Memory B cell (primary cell): ENCODE results near the gene NR2C2AP.

Source experiments
- ATAC-seq: fragments of 150-1000 bp; cut with Tn5 transposase; 2 replicates; pipeline ENCODE4 v1.10.0; 2021; ENCODE audit warnings: low read depth, mild to moderate bottlenecking, moderate library complexity
- DNase-seq, 2 donors: peaks; one replicate each; pipeline ENCODE4 v3.0.0; 2022; ENCODE audit warnings: low spot score in 2 of 2
- H3K27ac Mint-ChIP-seq: one replicate; pipeline ENCODE4 v1.8.0; 2022; ENCODE audit warnings: mild to moderate bottlenecking, moderate library complexity, mixed read lengths
- H3K27me3 Mint-ChIP-seq: one replicate; pipeline ENCODE4 v1.8.0; 2022; ENCODE audit warnings: mixed read lengths
- H3K36me3 Mint-ChIP-seq: one replicate; pipeline ENCODE4 v1.8.0; 2022; ENCODE audit warnings: mild to moderate bottlenecking, mixed read lengths
- H3K4me1 Mint-ChIP-seq: one replicate; pipeline ENCODE4 v1.8.0; 2022; ENCODE audit warnings: mixed read lengths
- H3K4me3 Mint-ChIP-seq: one replicate; pipeline ENCODE4 v1.8.0; 2022; ENCODE audit warnings: mild to moderate bottlenecking, moderate library complexity, mixed read lengths
- H3K9me3 Mint-ChIP-seq: one replicate; pipeline ENCODE4 v1.8.0; 2022; ENCODE audit warnings: mixed read lengths

NR2C2AP gene, protein sequence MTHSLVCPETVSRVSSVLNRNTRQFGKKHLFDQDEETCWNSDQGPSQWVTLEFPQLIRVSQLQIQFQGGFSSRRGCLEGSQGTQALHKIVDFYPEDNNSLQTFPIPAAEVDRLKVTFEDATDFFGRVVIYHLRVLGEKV

DNA sequence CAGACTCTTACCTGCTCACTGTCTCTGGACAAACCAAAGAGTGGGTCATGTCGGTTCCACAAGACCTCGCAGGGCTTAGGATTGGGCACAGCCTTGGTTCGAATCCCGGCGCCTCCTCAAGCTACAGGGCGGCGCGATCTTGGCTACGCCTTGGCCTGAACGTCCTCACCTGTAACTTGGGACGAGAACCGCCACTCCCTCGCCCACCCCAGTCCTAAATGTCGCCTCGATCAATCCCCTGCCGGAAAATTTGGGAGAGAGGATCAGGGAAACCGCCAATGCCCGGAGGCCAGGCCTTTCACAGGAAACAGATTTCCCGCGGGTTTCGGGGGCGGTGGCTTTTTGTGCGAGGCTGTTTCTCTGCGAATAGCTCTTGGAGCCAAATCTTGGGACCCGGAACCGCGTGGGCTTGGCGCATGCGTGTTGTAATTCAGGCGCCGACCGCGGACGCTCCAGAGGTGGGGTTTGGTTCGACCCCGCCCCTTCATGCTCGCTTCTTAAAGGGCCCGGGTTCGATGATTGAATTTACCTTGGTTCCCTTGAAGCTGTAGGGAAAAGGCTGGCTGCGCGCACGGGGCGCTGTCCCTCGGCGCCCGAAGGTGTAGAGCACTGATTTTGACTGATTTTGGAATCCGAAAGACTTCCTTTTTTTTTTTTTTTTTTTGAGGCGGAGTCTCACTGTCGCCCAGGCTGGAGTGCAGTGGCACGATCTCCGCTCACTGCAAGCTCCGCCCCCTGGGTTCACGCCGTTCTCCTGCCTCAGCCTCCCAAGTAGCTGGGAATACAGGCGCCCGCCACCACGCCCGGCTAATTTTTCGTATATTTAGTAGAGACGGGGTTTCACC, at the start of gene NR2C2AP:
Gene NR2C2AP (minus strand): TSS at position 403 of the 845 bp plus-strand sequence. CDS start 354 bp downstream, at position 49.
- peaks cover 4% of the 10 kb centered on the region for H3K9me3 Mint-ChIP-seq
- H3K27me3 Mint-ChIP-seq: peaks cover 12% of the 10 kb centered on the region
- peaks cover 19% of the 10 kb centered on the region for H3K4me1 Mint-ChIP-seq
- peaks cover 6% of the 10 kb centered on the region for H3K36me3 Mint-ChIP-seq
- H3K4me3 Mint-ChIP-seq: peak within 1 kb of the TSS; percentile 90
- ATAC-seq (peak; percentile 92), DNase-seq (peak; percentile 79 to 85)
- peak within 1 kb of the TSS; percentile 85 for H3K27ac Mint-ChIP-seq

DNA sequence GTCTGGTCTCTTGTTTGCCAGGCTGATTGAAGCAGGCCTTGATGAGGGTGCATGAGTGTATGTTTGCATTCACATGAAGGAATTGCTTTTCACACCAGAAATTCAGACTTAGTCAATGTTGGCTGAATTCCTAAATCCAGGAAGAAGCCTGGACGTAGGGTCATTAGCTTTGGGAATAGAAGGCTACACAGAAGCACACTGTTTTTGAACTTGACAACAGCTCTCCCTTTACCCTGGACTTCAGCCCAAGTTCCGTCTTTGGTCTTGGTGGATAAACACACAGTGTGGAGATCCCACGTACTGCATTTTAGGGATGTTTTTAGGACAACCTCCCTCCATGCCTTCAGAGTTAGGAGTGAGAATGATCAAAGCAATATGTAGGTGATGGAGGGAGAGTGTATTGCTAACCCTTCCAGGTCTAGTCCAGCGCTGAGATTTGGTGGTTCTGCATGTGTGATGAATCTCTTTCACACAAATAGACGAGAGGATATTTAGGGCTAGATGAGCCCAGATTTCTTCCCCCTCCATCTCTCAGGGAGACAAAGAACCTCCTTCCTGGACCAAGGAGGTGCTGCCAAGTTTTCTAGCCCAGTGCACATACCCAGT, 47.1 kb upstream of the NR2C2AP start:
- ATAC-seq (no peak), DNase-seq (no peak)
- H3K36me3 Mint-ChIP-seq: peaks cover 2% of the 10 kb centered on the region
- no peaks in the 10 kb centered on the region for H3K4me1 Mint-ChIP-seq
- no peaks in the 10 kb centered on the region for H3K9me3 Mint-ChIP-seq
- H3K27ac Mint-ChIP-seq: no peak overlapping the region
- H3K27me3 Mint-ChIP-seq: peaks cover 32% of the 10 kb centered on the region
- no peak overlapping the region for H3K4me3 Mint-ChIP-seq

DNA sequence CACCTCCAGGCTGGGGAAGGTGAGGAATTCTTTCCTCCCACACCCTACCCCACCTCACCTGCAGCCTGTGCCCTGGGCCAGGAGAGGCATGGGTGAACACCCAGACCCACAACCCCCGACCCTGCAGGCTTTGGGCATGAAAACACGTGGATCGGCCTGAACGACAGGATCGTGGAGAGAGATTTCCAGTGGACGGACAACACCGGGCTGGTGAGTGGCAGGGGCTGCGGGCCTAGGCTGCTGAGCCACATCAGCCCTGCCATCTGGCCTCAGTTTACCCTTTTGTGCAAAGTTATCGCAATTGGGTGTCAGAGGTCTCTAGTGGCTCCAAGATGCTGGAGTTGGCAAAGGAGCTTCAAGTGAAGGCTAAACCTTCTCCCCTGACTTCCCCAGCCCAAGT, 37.3 kb upstream of the NR2C2AP start:
- peaks cover 4% of the 10 kb centered on the region for H3K9me3 Mint-ChIP-seq
- H3K27me3 Mint-ChIP-seq: peaks cover 21% of the 10 kb centered on the region
- peaks cover 2% of the 10 kb centered on the region for H3K36me3 Mint-ChIP-seq
- ATAC-seq (no peak), DNase-seq (no peak)
- H3K27ac Mint-ChIP-seq: no peak overlapping the region
- H3K4me1 Mint-ChIP-seq: no peaks in the 10 kb centered on the region
- H3K4me3 Mint-ChIP-seq: no peak overlapping the region

DNA sequence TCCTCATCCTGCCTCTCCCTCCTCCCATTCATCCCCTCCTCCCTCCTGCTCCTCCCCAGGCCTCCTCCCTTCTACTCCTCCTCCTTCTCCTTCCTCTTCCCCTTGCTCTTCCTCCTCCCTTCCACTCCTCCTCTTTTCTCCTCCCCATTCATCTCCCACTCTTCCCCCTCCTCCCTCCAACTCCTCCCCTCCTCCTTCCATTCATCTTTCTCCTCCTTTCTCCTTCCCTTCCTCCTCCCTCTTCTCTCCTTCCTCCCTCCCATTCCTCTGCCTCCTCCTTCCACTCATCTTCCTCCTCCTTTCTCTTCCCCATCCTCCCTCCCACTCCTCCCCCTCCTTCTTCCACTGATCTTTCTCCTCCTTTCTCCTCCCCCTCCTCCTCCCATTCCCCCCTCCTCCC, 36.5 kb upstream of the NR2C2AP start:
- H3K9me3 Mint-ChIP-seq: peaks cover 4% of the 10 kb centered on the region
- no peaks in the 10 kb centered on the region for H3K4me1 Mint-ChIP-seq
- H3K36me3 Mint-ChIP-seq: peaks cover 2% of the 10 kb centered on the region
- H3K4me3 Mint-ChIP-seq: no peak overlapping the region
- ATAC-seq: no peak
- no peak for DNase-seq
- H3K27ac Mint-ChIP-seq: no peak overlapping the region
- peaks cover 21% of the 10 kb centered on the region for H3K27me3 Mint-ChIP-seq

DNA sequence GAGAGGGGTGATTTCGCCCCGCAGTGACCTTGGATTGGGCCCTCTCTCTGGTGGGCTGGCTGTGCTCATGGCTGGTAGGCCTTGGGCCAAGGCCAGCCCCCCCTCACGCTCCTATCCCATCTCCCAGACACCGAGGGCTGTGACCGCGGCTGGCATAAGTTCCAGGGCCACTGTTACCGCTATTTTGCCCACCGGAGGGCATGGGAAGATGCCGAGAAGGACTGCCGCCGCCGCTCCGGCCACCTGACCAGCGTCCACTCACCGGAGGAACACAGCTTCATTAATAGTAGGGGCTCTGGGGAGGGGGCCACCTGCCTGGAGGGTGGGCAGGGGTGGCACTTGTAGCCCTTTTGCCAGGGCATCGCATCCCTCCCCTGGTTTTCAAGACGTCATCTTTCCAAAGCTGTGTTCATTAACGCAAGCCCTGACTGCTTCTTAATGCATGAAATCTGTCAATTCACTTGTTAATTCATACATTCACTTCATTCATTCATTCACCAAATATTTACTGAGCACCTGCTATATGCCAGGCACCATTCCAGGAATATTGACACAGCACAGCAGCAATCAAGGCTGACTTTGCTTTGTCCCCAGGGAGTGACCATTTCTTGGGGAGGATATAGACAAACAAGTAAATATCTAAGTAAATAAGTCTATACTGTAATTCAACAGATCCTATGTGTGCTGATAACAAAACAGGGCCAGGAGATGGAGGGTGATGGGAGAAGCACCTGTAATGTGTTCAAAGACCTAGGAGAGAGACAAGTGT, 35.1 kb upstream of the NR2C2AP start:
- peaks cover 21% of the 10 kb centered on the region for H3K27me3 Mint-ChIP-seq
- no peak for ATAC-seq
- H3K9me3 Mint-ChIP-seq: peaks cover 4% of the 10 kb centered on the region
- no peak overlapping the region for H3K27ac Mint-ChIP-seq
- peaks cover 2% of the 10 kb centered on the region for H3K36me3 Mint-ChIP-seq
- H3K4me1 Mint-ChIP-seq: no peaks in the 10 kb centered on the region
- DNase-seq: no peak
- no peak overlapping the region for H3K4me3 Mint-ChIP-seq

DNA sequence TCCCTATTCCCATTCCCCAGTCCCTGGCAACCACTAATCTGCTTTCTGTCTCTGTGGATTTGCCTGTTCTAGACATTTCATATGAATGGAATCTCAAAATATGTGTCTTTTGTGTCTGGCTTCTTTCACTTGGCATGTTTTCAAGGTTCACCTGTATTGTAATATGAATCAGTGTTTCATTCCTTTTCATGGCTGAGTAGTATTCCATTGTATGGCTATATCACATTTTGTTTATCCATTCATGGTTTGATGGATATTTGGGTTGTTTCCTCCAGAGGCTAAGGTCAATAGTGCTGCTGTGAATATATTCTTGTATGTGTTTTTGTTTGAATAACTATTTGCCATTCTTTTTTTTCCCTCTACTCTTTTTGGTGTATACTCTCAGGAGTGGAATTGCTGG, 33.0 kb upstream of the NR2C2AP start:
- Mint-ChIP-seq H3K9me3 (peaks cover 5% of the 10 kb centered on the region), H3K4me1 (no peaks in the 10 kb centered on the region), H3K27me3 (peaks cover 24% of the 10 kb centered on the region), H3K36me3 (peaks cover 2% of the 10 kb centered on the region), H3K4me3 (no peak overlapping the region), H3K27ac (no peak overlapping the region)
- DNase-seq (no peak), ATAC-seq (no peak)

DNA sequence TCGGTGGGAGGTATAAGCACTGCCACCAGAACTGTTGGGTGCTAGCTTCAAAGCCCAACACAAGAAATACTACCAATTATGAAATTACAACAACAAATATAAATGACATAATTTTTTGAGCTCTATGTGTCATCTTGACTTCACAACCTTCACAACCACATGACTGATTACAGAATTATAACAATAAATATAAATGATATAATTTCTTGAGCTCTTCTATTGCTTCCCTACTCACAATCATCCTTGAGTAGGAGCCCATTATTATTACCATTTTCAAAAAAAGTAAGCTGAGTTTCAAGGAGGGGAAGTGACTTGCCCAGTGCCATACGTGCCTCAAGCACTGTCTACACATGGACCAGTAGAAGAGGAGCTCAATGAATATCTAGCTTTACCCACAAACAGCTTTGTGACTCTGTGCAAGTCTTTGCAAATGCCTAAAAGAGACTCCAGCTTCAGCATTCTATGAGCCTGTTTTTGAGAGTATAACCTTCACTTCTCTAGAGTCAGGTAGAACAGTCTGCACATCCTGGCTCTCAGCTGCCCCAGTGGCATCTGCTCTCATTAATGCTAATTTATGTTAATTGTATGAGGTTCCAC, 31.1 kb upstream of the NR2C2AP start:
- peaks cover 2% of the 10 kb centered on the region for H3K36me3 Mint-ChIP-seq
- H3K4me1 Mint-ChIP-seq: no peaks in the 10 kb centered on the region
- no peak overlapping the region for H3K4me3 Mint-ChIP-seq
- ATAC-seq (no peak), DNase-seq (no peak)
- H3K27me3 Mint-ChIP-seq: peaks cover 12% of the 10 kb centered on the region
- H3K9me3 Mint-ChIP-seq: peaks cover 5% of the 10 kb centered on the region
- H3K27ac Mint-ChIP-seq: no peak overlapping the region

DNA sequence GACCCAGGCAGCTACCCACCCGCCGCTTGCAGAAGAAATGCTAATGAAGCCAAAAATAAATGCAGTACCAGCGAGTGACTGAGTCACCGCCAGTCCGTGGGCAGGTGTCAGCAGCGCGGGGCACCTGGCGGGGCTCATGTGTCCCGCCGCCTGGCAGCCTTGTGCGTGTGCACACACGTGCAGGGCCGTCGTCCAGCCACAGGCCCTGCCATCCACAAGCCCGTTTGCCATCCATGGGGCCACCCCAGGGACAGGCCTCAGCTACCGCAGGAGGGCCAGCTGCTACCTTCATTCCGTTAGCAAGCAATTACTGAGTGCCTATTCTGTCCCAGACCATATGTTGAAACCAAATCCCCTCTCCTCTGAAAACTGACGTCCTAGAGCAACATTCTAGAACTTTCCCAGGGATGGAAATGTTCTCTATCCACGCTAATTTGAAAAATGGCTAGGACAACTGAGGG, 29.1 kb upstream of the NR2C2AP start:
- H3K36me3 Mint-ChIP-seq: peaks cover 2% of the 10 kb centered on the region
- no peak overlapping the region for H3K27ac Mint-ChIP-seq
- no peak overlapping the region for H3K4me3 Mint-ChIP-seq
- no peak for DNase-seq
- no peak for ATAC-seq
- peaks cover 5% of the 10 kb centered on the region for H3K9me3 Mint-ChIP-seq
- H3K4me1 Mint-ChIP-seq: no peaks in the 10 kb centered on the region
- H3K27me3 Mint-ChIP-seq: peaks cover 14% of the 10 kb centered on the region

DNA sequence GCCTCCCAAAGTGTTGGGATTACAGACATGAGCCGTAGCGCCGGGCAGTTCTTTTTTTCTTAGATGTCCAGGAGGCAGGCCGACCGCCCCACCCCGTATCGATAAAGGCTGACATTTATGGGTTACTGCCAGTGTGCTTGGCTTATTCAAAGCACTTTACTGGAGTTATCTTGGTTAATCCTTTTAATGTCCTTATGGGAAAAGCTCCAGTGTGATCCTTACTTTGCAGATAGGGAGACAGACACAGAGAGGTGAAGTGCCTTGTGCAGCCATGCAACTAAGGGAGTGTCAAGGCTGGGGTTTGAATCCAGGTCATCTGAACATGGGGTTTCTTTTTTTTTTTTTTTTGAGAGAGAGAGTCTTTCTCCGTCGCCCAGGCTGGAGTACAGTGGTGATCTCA, 27.8 kb upstream of the NR2C2AP start:
- ATAC-seq (no peak), DNase-seq (no peak)
- Mint-ChIP-seq H3K27ac (no peak overlapping the region), H3K4me1 (no peaks in the 10 kb centered on the region), H3K27me3 (peaks cover 16% of the 10 kb centered on the region), H3K4me3 (no peak overlapping the region), H3K9me3 (peaks cover 1% of the 10 kb centered on the region), H3K36me3 (peaks cover under 1% of the 10 kb centered on the region)

DNA sequence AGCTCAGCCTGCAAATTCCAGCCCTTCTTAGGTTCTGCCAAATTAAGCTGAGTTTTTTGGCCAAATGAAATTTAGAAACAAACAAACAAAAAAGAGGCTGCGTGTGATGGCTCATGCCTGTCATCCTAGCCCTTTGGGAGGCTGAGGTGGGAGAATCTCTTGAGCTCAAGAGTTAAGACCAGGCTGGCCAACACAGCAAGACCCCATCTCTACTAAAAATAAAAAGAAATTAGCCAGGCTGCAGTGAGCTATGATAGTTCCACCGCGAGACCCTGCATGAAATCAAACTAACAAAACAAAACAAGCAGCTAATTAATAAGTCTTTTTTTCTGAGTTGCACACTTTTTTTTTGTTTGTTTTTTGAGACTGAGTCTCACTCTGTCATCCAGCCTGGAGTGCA, 26.5 kb upstream of the NR2C2AP start:
- Mint-ChIP-seq H3K4me1 (peaks cover under 1% of the 10 kb centered on the region), H3K36me3 (no peaks in the 10 kb centered on the region), H3K4me3 (no peak overlapping the region), H3K27ac (no peak overlapping the region), H3K27me3 (peaks cover 20% of the 10 kb centered on the region), H3K9me3 (peaks cover 1% of the 10 kb centered on the region)
- DNase-seq (no peak), ATAC-seq (no peak)

DNA sequence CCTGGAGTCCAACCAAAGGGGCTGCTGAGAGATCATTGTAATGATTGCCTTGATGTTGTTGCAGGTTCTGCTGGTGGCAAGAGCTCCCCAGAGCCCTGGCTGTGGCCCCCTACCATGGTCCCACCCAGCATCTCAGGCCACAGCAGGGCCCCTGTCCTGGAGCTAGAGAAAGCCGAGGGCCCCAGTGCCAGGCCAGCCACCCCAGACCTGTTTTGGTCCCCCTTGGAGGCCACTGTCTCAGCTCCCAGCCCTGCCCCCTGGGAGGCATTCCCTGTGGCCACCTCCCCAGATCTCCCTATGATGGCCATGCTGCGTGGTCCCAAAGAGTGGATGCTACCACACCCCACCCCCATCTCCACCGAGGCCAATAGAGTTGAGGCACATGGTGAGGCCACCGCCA, 24.0 kb upstream of the NR2C2AP start:
- Mint-ChIP-seq H3K27ac (no peak overlapping the region), H3K27me3 (peaks cover 24% of the 10 kb centered on the region), H3K36me3 (no peaks in the 10 kb centered on the region), H3K4me1 (peaks cover 3% of the 10 kb centered on the region), H3K9me3 (no peaks in the 10 kb centered on the region), H3K4me3 (no peak overlapping the region)
- DNase-seq (no peak), ATAC-seq (no peak)

DNA sequence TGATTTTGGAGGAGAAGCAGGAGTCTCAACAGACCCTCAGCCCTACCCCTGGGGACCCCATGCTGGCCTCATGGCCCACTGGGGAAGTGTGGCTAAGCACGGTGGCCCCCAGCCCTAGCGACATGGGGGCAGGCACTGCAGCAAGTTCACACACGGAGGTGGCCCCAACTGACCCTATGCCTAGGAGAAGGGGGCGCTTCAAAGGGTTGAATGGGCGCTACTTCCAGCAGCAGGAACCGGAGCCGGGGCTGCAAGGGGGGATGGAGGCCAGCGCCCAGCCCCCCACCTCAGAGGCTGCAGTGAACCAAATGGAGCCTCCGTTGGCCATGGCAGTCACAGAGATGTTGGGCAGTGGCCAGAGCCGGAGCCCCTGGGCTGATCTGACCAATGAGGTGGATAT, 23.4 kb upstream of the NR2C2AP start:
- DNase-seq (no peak), ATAC-seq (no peak)
- Mint-ChIP-seq H3K27me3 (peaks cover 21% of the 10 kb centered on the region), H3K4me3 (no peak overlapping the region), H3K27ac (no peak overlapping the region), H3K36me3 (no peaks in the 10 kb centered on the region), H3K9me3 (no peaks in the 10 kb centered on the region), H3K4me1 (peaks cover 3% of the 10 kb centered on the region)

DNA sequence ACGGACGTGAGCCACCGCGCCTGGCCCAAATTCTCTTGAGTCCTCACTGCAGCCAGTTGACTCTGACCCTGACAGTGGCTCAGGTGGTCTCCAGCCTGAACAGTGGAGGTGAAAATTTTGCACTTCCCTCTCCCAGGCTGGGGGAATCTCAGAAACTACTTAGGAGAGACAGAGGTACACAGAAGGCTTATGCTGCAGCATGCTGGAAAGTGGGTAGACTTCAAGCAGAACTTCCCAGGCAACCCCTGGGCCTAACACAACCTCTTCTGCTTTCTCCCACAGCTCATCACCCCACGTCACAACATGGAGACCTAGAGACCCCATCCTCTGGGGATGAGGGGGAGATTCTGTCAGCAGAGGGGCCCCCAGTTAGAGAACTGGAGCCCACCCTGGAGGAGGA, 23.0 kb upstream of the NR2C2AP start:
- H3K27me3 Mint-ChIP-seq: peaks cover 21% of the 10 kb centered on the region

More for the DNA sequence above, 23.0 kb upstream of the NR2C2AP start:
- Mint-ChIP-seq H3K27ac (no peak overlapping the region), H3K36me3 (no peaks in the 10 kb centered on the region), H3K4me3 (no peak overlapping the region), H3K9me3 (no peaks in the 10 kb centered on the region), H3K4me1 (peaks cover 3% of the 10 kb centered on the region)
- DNase-seq (no peak), ATAC-seq (no peak)
